HEK293 (cell line): ENCODE measurements around the gene GBX1.

Source experiments
- MZF1 ChIP-seq: fragments of 450-650 bp; formaldehyde crosslinking; IDR thresholded peaks from 2 replicates; pipeline ENCODE4 v1.5.1; 2017; ENCODE audit warnings: missing biosample characterization, missing genetic modification characterization, borderline replicate concordance
- TCF7L2 ChIP-seq: IDR thresholded peaks from 2 replicates; pipeline ENCODE4 v1.6.1; 2011; ENCODE audit warnings: low read depth, mild to moderate bottlenecking, inconsistent platforms, low read length, moderate library complexity, borderline replicate concordance
- ZNF274 ChIP-seq, 2 experiments: fragments of 200-500 bp in 1 of 2; fragments of 450-650 bp in 1 of 2; sonication (Bioruptor generic) in 1 of 2; formaldehyde crosslinking in 1 of 2; IDR thresholded peaks; 2 replicates each; pipeline versions ENCODE4 v1.5.1 to v1.6.1; 2014 to 2016; ENCODE audit warnings: borderline replicate concordance in 1 of 2, inconsistent platforms in 1 of 2, low read length in 1 of 2, missing biosample characterization in 1 of 2, missing genetic modification characterization in 1 of 2
- ZNF707 ChIP-seq: fragments of 450-650 bp; formaldehyde crosslinking; IDR thresholded peaks from 2 replicates; pipeline ENCODE4 v1.5.1; 2016; ENCODE audit warnings: missing biosample characterization, missing genetic modification characterization
- ZSCAN30 ChIP-seq: fragments of 450-650 bp; IDR thresholded peaks from 2 replicates; pipeline ENCODE4 v1.5.1; 2018; ENCODE audit warnings: missing biosample characterization, mild to moderate bottlenecking, missing genetic modification characterization, moderate library complexity
- TF ChIP-seq, protein P1 (sequence below): fragments of 450-650 bp; formaldehyde crosslinking; IDR thresholded peaks from 2 replicates; pipeline ENCODE4 v1.5.1; 2016; ENCODE audit warnings: missing biosample characterization, missing genetic modification characterization
- TF ChIP-seq, protein P2 (sequence below): sonication (generic); formaldehyde crosslinking; IDR thresholded peaks from 2 replicates; pipeline ENCODE4 v1.8.1; 2022; ENCODE audit warnings: mild to moderate bottlenecking, moderate library complexity, missing genetic modification reagents
- TF ChIP-seq, protein P3 (sequence below): fragments of 450-650 bp; IDR thresholded peaks from 2 replicates; pipeline ENCODE4 v1.5.1; 2018; ENCODE audit warnings: missing biosample characterization, missing genetic modification characterization
- TF ChIP-seq, protein P4 (sequence below): fragments of 450-650 bp; formaldehyde crosslinking; IDR thresholded peaks from 2 replicates; pipeline ENCODE4 v1.5.1; 2016; ENCODE audit warnings: missing biosample characterization, missing genetic modification characterization

DNA sequence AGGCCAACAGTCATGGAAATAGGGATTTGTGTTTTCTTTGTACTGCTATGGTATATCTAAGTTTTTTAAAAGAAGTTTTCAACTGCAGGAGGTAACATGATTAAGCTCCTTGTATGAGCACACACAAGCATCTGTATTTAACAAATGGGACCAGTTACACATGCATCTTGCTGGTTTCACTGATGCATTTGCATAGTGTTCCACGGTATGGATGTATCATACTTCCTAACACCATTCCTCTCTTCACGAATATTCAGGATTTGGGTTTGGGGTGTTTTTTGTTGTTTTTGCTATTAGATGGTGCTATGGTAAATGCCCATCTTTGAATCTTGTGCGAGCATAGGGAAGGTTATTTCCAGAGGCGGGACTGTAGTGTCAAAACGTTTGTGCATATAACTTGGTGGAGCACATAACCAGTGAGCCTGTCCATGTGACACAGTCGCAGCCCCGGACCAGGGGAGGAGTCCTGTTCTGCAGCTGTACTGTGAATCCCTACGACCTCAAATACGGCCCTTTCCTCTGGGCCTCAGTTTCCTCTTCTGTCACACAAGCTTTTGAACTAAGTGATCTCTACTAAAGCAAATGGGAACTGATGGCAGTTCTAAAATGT lies 40.9 kb upstream of the GBX1 start:
- TF ChIP-seq, protein P1, sequence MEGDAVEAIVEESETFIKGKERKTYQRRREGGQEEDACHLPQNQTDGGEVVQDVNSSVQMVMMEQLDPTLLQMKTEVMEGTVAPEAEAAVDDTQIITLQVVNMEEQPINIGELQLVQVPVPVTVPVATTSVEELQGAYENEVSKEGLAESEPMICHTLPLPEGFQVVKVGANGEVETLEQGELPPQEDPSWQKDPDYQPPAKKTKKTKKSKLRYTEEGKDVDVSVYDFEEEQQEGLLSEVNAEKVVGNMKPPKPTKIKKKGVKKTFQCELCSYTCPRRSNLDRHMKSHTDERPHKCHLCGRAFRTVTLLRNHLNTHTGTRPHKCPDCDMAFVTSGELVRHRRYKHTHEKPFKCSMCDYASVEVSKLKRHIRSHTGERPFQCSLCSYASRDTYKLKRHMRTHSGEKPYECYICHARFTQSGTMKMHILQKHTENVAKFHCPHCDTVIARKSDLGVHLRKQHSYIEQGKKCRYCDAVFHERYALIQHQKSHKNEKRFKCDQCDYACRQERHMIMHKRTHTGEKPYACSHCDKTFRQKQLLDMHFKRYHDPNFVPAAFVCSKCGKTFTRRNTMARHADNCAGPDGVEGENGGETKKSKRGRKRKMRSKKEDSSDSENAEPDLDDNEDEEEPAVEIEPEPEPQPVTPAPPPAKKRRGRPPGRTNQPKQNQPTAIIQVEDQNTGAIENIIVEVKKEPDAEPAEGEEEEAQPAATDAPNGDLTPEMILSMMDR (tag by site-specific recombination): no peak
- TF ChIP-seq, protein P2, sequence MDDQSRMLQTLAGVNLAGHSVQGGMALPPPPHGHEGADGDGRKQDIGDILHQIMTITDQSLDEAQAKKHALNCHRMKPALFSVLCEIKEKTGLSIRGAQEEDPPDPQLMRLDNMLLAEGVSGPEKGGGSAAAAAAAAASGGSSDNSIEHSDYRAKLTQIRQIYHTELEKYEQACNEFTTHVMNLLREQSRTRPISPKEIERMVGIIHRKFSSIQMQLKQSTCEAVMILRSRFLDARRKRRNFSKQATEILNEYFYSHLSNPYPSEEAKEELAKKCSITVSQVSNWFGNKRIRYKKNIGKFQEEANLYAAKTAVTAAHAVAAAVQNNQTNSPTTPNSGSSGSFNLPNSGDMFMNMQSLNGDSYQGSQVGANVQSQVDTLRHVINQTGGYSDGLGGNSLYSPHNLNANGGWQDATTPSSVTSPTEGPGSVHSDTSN (CRISPR knock-in tag): no peak
- TF ChIP-seq MZF1 (tag by site-specific recombination) (no peak), TCF7L2 (no peak), ZNF274 (IDR thresholded peaks at IDR 0.05; ENCODE audit: low read length) (no peak), ZNF274 (tag by site-specific recombination; IDR thresholded peaks at IDR 0.05; ENCODE audit: borderline replicate concordance) (no peak), ZSCAN30 (tag by site-specific recombination) (no peak), ZNF707 (tag by site-specific recombination) (no peak)
- TF ChIP-seq, protein P3, sequence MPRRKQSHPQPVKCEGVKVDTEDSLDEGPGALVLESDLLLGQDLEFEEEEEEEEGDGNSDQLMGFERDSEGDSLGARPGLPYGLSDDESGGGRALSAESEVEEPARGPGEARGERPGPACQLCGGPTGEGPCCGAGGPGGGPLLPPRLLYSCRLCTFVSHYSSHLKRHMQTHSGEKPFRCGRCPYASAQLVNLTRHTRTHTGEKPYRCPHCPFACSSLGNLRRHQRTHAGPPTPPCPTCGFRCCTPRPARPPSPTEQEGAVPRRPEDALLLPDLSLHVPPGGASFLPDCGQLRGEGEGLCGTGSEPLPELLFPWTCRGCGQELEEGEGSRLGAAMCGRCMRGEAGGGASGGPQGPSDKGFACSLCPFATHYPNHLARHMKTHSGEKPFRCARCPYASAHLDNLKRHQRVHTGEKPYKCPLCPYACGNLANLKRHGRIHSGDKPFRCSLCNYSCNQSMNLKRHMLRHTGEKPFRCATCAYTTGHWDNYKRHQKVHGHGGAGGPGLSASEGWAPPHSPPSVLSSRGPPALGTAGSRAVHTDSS (tag by site-specific recombination): no peak
- TF ChIP-seq, protein P4, sequence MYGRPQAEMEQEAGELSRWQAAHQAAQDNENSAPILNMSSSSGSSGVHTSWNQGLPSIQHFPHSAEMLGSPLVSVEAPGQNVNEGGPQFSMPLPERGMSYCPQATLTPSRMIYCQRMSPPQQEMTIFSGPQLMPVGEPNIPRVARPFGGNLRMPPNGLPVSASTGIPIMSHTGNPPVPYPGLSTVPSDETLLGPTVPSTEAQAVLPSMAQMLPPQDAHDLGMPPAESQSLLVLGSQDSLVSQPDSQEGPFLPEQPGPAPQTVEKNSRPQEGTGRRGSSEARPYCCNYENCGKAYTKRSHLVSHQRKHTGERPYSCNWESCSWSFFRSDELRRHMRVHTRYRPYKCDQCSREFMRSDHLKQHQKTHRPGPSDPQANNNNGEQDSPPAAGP: no peak
